NCI-H446 treated with DMSO at 0.1 percent for 48 hours (cell line): ENCODE results near the gene SUPT5H.

Source experiments
- DNase-seq: peaks from one replicate; lab custom pipeline; 2025; lab: John Stamatoyannopoulos, UW

SUPT5H gene

GRCh38 chr19:39409208-39410016 lies 36.0 kb upstream of the SUPT5H start:
- no peak for DNase-seq

GRCh38 chr19:39410017-39410830 lies 35.2 kb upstream of the SUPT5H start:
- no peak for DNase-seq

- no peak for DNase-seq
Measured at GRCh38 chr19:39410831-39411080, 34.6 kb upstream of the SUPT5H start.

- no peak for DNase-seq
Measured at GRCh38 chr19:39411081-39411831, 34.1 kb upstream of the SUPT5H start.

GRCh38 chr19:39411832-39412099 lies 33.6 kb upstream of the SUPT5H start:
- peak; percentile 92 for DNase-seq

GRCh38 chr19:39412100-39412866 lies 33.1 kb upstream of the SUPT5H start, which contains the start of gene PLEKHG2:
Gene PLEKHG2 (plus strand): TSS chr19:39412669. CDS start chr19:39414087, 1,418 bp downstream.
- peak; percentile 99 for DNase-seq

GRCh38 chr19:39412867-39413271 lies 32.5 kb upstream of the SUPT5H start:
- DNase-seq: no peak

GRCh38 chr19:39413272-39413910 lies 32.0 kb upstream of the SUPT5H start:
- no peak for DNase-seq

- DNase-seq: no peak
Measured at GRCh38 chr19:39413911-39414608, 31.3 kb upstream of the SUPT5H start.

- no peak for DNase-seq
Measured at GRCh38 chr19:39415111-39416046, 30.0 kb upstream of the SUPT5H start.

- DNase-seq: no peak
Measured at GRCh38 chr19:39416152-39417120, 28.9 kb upstream of the SUPT5H start.

GRCh38 chr19:39417463-39418181 lies 27.8 kb upstream of the SUPT5H start:
- DNase-seq: no peak

GRCh38 chr19:39419003-39419402 lies 26.4 kb upstream of the SUPT5H start:
- DNase-seq: no peak

GRCh38 chr19:39420769-39421168 lies 24.6 kb upstream of the SUPT5H start:
- no peak for DNase-seq

- no peak for DNase-seq
Measured at GRCh38 chr19:39422020-39422419, 23.4 kb upstream of the SUPT5H start.

GRCh38 chr19:39423258-39424086 lies 21.9 kb upstream of the SUPT5H start:
- no peak for DNase-seq

GRCh38 chr19:39424934-39425333 lies 20.4 kb upstream of the SUPT5H start:
- DNase-seq: no peak
